ENCODE results near the gene CDC34. TPM values are rescaled to one million over a fixed set of nuclear protein-coding genes. Genes with fewer than 3 reads are reported as not detected.

CDC34 gene
- total RNA-seq, 1 experiment from 2014 or later = 129 TPM

DNA sequence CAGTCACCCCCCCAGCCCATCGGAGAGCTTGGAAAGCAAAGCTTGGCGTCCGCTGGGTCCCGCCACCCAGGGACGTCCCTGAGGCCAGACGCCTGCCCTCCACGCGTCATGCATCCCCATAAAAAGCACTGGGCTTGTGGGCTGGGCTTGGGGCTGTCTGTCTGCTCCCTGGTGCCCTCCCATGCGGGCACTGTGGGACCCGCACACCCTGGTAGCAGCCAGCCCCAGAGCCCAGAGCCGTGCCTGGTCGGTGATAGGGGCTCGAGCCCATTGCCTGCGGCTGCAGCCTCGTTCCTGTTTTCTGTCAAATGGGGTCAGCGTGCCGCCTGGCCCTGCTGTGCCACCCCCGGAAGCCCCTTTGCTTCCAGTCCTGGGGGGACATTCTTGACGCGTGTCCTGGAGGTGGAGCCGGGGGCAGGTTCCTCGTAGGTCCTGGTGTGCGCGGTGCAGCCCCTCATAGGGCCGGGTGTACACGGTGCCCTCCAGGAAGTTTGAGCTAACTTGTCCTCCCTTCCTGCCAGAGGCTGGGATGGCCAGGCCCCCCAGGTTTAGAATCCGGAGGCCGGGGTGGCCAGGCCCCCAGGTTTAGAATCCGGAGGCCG, 8.0 kb downstream of the CDC34 start:
- Mint-ChIP-seq H3K27ac (no peak overlapping the region), H3K4me1 (peaks cover 7% of the 10 kb centered on the region), H3K27me3 (ENCODE audit: low read depth) (no peaks in the 10 kb centered on the region), H3K9me3 (no peaks in the 10 kb centered on the region), H3K4me3 (no peak overlapping the region), H3K36me3 (peaks cover 11% of the 10 kb centered on the region)
- POLR2A ChIA-PET = no interaction called here
- DNase-seq (ENCODE audit: low spot score) (no peak), ATAC-seq (no peak)
- CTCF ChIA-PET = no interaction called here
- TF ChIP-seq, protein P1, sequence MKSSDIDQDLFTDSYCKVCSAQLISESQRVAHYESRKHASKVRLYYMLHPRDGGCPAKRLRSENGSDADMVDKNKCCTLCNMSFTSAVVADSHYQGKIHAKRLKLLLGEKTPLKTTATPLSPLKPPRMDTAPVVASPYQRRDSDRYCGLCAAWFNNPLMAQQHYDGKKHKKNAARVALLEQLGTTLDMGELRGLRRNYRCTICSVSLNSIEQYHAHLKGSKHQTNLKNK (CRISPR knock-in tag; IDR thresholded peaks at IDR 0.05) = no peak
- TF ChIP-seq NFYB (CRISPR knock-in tag; conservative IDR thresholded peaks at IDR 0.05; ENCODE audit: low read depth) (no peak), NR1H2 (CRISPR knock-in tag; IDR thresholded peaks at IDR 0.05) (no peak), ZNF219 (CRISPR knock-in tag; IDR thresholded peaks at IDR 0.05; ENCODE audit: borderline replicate concordance) (no peak), NFATC4 (CRISPR knock-in tag; IDR thresholded peaks at IDR 0.05) (no peak), JUN (CRISPR knock-in tag; IDR thresholded peaks at IDR 0.05) (no peak)
- TF ChIP-seq, protein P2, sequence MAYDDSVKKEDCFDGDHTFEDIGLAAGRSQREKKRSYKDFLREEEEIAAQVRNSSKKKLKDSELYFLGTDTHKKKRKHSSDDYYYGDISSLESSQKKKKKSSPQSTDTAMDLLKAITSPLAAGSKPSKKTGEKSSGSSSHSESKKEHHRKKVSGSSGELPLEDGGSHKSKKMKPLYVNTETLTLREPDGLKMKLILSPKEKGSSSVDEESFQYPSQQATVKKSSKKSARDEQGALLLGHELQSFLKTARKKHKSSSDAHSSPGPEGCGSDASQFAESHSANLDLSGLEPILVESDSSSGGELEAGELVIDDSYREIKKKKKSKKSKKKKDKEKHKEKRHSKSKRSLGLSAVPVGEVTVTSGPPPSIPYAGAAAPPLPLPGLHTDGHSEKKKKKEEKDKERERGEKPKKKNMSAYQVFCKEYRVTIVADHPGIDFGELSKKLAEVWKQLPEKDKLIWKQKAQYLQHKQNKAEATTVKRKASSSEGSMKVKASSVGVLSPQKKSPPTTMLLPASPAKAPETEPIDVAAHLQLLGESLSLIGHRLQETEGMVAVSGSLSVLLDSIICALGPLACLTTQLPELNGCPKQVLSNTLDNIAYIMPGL (CRISPR knock-in tag; IDR thresholded peaks at IDR 0.05) = no peak
- TF ChIP-seq, protein P3, sequence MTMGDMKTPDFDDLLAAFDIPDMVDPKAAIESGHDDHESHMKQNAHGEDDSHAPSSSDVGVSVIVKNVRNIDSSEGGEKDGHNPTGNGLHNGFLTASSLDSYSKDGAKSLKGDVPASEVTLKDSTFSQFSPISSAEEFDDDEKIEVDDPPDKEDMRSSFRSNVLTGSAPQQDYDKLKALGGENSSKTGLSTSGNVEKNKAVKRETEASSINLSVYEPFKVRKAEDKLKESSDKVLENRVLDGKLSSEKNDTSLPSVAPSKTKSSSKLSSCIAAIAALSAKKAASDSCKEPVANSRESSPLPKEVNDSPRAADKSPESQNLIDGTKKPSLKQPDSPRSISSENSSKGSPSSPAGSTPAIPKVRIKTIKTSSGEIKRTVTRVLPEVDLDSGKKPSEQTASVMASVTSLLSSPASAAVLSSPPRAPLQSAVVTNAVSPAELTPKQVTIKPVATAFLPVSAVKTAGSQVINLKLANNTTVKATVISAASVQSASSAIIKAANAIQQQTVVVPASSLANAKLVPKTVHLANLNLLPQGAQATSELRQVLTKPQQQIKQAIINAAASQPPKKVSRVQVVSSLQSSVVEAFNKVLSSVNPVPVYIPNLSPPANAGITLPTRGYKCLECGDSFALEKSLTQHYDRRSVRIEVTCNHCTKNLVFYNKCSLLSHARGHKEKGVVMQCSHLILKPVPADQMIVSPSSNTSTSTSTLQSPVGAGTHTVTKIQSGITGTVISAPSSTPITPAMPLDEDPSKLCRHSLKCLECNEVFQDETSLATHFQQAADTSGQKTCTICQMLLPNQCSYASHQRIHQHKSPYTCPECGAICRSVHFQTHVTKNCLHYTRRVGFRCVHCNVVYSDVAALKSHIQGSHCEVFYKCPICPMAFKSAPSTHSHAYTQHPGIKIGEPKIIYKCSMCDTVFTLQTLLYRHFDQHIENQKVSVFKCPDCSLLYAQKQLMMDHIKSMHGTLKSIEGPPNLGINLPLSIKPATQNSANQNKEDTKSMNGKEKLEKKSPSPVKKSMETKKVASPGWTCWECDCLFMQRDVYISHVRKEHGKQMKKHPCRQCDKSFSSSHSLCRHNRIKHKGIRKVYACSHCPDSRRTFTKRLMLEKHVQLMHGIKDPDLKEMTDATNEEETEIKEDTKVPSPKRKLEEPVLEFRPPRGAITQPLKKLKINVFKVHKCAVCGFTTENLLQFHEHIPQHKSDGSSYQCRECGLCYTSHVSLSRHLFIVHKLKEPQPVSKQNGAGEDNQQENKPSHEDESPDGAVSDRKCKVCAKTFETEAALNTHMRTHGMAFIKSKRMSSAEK (CRISPR knock-in tag; IDR thresholded peaks at IDR 0.05; ENCODE audit: borderline replicate concordance) = no peak
- TF ChIP-seq, protein P4, sequence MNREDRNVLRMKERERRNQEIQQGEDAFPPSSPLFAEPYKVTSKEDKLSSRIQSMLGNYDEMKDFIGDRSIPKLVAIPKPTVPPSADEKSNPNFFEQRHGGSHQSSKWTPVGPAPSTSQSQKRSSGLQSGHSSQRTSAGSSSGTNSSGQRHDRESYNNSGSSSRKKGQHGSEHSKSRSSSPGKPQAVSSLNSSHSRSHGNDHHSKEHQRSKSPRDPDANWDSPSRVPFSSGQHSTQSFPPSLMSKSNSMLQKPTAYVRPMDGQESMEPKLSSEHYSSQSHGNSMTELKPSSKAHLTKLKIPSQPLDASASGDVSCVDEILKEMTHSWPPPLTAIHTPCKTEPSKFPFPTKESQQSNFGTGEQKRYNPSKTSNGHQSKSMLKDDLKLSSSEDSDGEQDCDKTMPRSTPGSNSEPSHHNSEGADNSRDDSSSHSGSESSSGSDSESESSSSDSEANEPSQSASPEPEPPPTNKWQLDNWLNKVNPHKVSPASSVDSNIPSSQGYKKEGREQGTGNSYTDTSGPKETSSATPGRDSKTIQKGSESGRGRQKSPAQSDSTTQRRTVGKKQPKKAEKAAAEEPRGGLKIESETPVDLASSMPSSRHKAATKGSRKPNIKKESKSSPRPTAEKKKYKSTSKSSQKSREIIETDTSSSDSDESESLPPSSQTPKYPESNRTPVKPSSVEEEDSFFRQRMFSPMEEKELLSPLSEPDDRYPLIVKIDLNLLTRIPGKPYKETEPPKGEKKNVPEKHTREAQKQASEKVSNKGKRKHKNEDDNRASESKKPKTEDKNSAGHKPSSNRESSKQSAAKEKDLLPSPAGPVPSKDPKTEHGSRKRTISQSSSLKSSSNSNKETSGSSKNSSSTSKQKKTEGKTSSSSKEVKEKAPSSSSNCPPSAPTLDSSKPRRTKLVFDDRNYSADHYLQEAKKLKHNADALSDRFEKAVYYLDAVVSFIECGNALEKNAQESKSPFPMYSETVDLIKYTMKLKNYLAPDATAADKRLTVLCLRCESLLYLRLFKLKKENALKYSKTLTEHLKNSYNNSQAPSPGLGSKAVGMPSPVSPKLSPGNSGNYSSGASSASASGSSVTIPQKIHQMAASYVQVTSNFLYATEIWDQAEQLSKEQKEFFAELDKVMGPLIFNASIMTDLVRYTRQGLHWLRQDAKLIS (CRISPR knock-in tag; IDR thresholded peaks at IDR 0.05; ENCODE audit: borderline replicate concordance) = no peak

DNA sequence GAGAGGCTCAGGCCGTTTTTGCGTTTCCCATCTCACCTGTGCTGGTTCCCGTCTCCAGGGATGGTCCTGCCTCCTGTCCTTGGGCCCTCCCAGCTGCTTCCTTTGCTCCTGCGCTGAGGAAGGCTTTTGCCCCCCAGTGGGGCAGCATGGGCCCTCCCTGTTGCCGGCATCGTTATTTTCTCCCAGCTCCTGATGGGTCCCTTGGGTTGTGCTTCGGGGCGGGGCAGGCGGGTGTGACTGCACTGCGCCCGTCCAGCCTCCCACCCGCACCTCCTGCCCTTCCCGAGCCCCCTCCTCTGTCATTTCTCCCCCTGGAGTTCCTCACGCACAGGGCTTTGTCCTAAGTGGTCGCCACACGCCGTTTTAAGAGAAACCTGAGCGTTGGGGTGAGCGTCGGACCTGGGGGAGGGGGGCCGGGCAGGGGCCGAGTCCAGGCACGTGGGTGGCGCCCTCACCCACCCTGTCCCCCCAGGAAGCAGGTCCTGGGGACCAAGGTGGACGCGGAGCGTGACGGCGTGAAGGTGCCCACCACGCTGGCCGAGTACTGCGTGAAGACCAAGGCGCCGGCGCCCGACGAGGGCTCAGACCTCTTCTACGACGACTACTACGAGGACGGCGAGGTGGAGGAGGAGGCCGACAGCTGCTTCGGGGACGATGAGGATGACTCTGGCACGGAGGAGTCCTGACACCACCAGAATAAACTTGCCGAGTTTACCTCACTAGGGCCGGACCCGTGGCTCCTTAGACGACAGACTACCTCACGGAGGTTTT, 9.5 kb downstream of the CDC34 start:
- TF ChIP-seq, protein P4 (CRISPR knock-in tag; IDR thresholded peaks at IDR 0.05; ENCODE audit: borderline replicate concordance) = no peak
- TF ChIP-seq TCF7 (CRISPR knock-in tag; IDR thresholded peaks at IDR 0.05; ENCODE audit: low read depth) (no peak), CREB1 (CRISPR knock-in tag; IDR thresholded peaks at IDR 0.05) (no peak), FOXK1 (CRISPR knock-in tag; IDR thresholded peaks at IDR 0.05) (no peak)
- TF ChIP-seq, protein P5, sequence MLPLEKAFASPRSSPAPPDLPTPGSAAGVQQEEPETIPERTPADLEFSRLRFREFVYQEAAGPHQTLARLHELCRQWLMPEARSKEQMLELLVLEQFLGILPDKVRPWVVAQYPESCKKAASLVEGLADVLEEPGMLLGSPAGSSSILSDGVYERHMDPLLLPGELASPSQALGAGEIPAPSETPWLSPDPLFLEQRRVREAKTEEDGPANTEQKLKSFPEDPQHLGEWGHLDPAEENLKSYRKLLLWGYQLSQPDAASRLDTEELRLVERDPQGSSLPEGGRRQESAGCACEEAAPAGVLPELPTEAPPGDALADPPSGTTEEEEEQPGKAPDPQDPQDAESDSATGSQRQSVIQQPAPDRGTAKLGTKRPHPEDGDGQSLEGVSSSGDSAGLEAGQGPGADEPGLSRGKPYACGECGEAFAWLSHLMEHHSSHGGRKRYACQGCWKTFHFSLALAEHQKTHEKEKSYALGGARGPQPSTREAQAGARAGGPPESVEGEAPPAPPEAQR (CRISPR knock-in tag; IDR thresholded peaks at IDR 0.05) = no peak
- no peak for ATAC-seq
- peaks cover 7% of the 10 kb centered on the region for H3K4me1 Mint-ChIP-seq
- H3K27me3 Mint-ChIP-seq (ENCODE audit: low read depth) = no peaks in the 10 kb centered on the region
- ChIA-PET POLR2A (interaction anchor here (1.0 to 1.5 kb wide), 2 partner anchors 9 to 11 kb away, joined by 3 to 5 read pairs; partner anchors contain the start of gene CDC34), CTCF (no interaction called here)
- no peak overlapping the region for H3K4me3 Mint-ChIP-seq
- no peaks in the 10 kb centered on the region for H3K9me3 Mint-ChIP-seq
- no peak for DNase-seq (ENCODE audit: low spot score)
- H3K36me3 Mint-ChIP-seq = peaks cover 11% of the 10 kb centered on the region
- H3K27ac Mint-ChIP-seq = no peak overlapping the region
